CD4-positive, alpha-beta T cell treated with Interleukin-6 at 100 ng/mL for 8 hours (primary cell): Measurements from ENCODE around the gene SNX1.
"Not testable (repeated sequence)": the region's sequence is repeated elsewhere in the genome, so short reads cannot be mapped to it uniquely, and the experiment has no call there.

Source experiments
- DNase-seq: peaks from one replicate; pipeline ENCODE4 v3.0.0-alpha.2; 2020; ENCODE audit warnings: mixed read lengths, low spot score

Gene SNX1

GRCh38 chr15:64117759-64118487 is 22.1 kb downstream of the SNX1 start:
- DNase-seq = no peak

GRCh38 chr15:64120322-64120721 is 24.5 kb downstream of the SNX1 start:
- not testable (repeated sequence) for DNase-seq

GRCh38 chr15:64121614-64122013 is 25.8 kb downstream of the SNX1 start:
- no peak for DNase-seq

GRCh38 chr15:64122444-64122843 is 26.7 kb downstream of the SNX1 start:
- DNase-seq = no peak

DNA sequence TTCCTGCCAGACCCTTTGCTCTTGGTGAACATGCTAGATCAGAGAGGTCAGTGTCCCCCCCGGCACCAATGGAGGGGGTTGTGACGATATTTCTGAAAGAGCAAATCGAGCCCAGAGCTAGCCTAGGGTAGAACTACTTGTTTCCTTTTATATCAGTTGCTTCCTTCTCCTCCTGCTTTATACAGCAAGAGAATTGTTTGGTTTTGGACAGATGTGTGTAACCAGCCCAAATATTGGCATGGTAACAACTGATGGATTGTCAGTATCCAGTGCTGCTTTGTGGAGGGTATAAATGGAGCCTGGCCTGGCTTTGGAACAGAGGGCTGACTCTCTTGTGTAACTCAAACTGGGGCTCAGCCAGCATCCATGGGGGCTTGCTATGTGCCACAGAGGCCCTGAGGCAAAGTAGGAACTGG is 27.2 kb downstream of the SNX1 start:
- no peak for DNase-seq

DNA sequence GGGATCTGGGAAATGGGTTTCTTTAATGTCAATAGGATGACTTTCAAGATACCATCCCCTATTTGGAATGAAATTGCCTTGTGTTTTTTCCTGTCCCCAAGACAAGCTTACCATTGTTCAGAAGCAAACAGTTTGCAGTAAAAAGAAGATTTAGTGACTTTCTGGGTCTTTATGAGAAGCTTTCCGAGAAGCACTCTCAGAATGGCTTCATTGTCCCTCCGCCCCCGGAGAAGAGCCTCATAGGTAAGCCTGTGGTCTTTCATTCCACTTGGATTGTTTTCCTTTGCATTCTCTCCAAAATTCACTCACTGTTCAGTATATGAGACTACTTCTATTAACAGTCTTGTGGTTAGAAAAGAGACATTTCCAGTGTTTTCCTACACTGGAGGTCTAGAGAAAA is 30.2 kb downstream of the SNX1 start:
- no peak for DNase-seq

- no peak for DNase-seq
Measured at GRCh38 chr15:64127521-64128270, 31.9 kb downstream of the SNX1 start.

- DNase-seq = no peak
Measured at GRCh38 chr15:64130159-64130558, 34.4 kb downstream of the SNX1 start.

- no peak for DNase-seq
Measured at GRCh38 chr15:64131547-64131946, 35.8 kb downstream of the SNX1 start.

DNA sequence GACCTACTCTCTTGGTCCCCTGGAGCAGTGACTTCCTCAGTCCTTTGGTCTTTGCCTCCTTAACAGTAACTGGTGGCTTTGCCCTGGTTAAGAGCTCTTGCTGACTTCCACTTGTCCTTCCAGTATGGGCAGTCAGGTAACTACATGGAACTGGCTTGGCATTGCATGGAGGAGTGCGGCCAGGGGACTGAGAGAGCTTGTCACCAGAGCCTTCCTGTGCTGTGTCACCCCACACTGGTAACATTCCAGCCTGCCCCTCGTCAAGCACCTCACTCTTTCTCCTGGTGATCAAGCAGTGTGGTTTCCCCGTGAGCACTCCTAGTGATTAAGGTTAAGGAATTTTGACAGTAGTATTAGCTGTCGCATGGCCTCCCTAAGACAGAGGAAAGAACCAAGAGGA is 36.4 kb downstream of the SNX1 start:
- DNase-seq = no peak

DNA sequence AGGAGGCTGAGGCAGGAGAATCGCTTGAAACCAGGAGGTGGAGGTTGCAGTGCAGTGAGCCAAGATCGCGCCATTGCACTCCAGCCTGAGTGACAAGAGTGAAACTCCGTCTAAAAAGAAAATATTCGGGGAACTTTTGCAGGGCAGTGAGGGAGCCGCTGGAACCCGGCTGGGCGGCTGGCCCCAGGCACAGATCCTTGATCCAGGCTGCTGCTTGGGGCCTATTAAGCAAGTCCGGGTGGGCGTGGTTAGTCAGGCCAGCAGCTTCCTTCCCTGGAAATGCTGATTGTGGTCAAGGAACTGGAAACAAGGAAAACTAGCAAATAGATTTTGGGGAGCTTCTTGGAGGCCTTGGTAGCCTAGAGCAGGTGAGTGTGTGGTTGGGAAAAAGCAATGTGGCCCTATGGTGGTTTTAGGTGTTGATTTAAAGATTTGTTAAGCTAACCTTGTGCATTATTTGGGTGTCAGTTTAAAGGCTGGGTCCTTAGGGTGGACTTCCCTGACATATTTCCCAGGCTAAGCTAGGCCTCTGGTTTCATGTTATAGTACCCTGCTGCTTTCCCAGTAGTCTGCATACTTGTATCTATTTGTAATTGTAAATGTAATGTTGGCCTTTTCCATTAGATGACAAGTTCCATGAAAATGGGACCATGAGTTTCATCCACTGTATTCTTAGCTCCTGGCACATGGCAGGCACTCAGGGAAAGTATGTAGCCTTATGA is 38.0 kb downstream of the SNX1 start:
- DNase-seq = no peak

GRCh38 chr15:64134345-64134829 is 38.6 kb downstream of the SNX1 start:
- DNase-seq = no peak

GRCh38 chr15:64136347-64136746 is 40.6 kb downstream of the SNX1 start:
- DNase-seq = no peak

- no peak for DNase-seq
Measured at GRCh38 chr15:64137226-64137833, 41.5 kb downstream of the SNX1 start.

GRCh38 chr15:64138331-64138941 is 42.7 kb downstream of the SNX1 start:
- DNase-seq = no peak

DNA sequence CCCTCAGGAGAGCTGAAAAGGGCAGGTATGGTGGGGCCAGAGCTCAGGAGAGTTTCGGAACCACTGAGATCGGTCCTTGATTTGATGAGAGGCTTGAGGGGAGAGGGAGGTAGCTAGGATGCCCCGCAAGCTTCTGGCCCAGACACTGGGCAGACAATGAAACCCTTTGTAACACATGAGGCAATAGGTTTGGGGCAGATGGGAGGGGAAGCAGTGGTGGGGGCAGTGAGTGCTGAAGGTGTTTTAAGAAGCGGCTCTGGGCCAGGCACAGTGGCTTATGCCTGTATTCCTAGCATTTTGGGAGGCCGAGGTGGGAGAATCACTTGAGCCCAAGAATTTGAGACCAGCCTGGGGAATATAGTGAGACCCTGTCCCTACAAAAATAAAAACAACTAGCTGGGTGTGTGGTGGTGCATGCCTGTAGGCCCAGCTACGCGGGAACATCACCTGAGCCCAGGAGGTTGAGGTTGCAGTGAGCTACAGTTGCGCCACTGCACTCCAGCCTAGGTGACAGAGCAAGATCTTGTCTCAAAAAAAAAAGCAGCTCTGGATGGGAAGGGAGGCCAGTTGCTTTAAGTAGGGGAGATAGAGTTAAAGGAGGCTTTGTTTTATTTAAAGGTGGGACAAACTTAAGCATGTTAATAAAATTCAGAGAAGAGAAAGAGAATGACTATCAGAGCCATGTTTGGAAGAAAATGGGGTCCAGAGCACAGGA is 46.2 kb downstream of the SNX1 start:
- no peak for DNase-seq

GRCh38 chr15:64143276-64143675 is 47.5 kb downstream of the SNX1 start:
- DNase-seq = no peak

- no peak for DNase-seq
Measured at GRCh38 chr15:64144192-64144564, 48.4 kb downstream of the SNX1 start.

- no peak for DNase-seq
Measured at GRCh38 chr15:64144565-64145281, 48.9 kb downstream of the SNX1 start.

DNA sequence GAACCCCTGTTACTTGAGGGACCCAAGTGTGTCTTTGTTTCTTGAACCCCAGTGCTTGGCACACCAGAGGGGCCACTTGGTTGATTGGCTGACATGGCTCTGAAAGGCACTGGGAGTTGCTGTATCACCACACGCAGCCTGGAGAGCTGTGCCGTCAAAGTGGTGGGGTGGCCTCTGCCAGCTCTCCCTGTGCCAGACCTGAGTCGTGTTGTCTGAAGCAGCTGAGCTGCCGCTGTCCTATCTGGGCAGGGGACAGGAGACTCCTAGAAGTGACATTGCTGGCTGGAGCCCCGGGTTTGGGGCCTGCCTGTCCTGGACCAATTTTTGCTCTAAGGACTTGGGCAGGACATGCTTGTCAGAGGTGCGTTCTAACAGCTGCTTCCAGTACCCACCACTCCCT is 50.3 kb downstream of the SNX1 start:
- no peak for DNase-seq

GRCh38 chr15:64146520-64146884 is 50.7 kb downstream of the SNX1 start:
- no peak for DNase-seq
